Measurements from ENCODE around the gene KIF1A.

Gene KIF1A

GRCh38 chr2:240746671-240747070 lies 73.3 kb downstream of the KIF1A start:
- Histone ChIP-seq H3K27ac (replicated peaks) (no peak overlapping the region), H3K4me3 (replicated peaks; ENCODE audit: insufficient read depth, low read length) (no peak overlapping the region), H3K27me3 (ENCODE audit: insufficient read depth, poor library complexity, severe bottlenecking) (no peaks in the 10 kb centered on the region)
- no peak for TF ChIP-seq CTCF (IDR thresholded peaks at IDR 0.05; ENCODE audit: insufficient read depth, low read length)
- TF ChIP-seq POLR2AphosphoS5 (IDR thresholded peaks at IDR 0.05; ENCODE audit: low read depth): no peak
- no peak for TF ChIP-seq GABPA (IDR thresholded peaks at IDR 0.05; ENCODE audit: low read depth)
- no peak for TF ChIP-seq REST (IDR thresholded peaks at IDR 0.05; ENCODE audit: insufficient replicate concordance, low read depth)
- TF ChIP-seq SPI1 (IDR thresholded peaks at IDR 0.05; ENCODE audit: borderline replicate concordance, low read depth): no peak
- no peak for DNase-seq (ENCODE audit: low read depth in 1 of 2, low spot score in 1 of 2)

- Histone ChIP-seq H3K4me3 (replicated peaks; ENCODE audit: insufficient read depth, low read length) (no peak overlapping the region), H3K27me3 (ENCODE audit: insufficient read depth, poor library complexity, severe bottlenecking) (no peaks in the 10 kb centered on the region), H3K27ac (replicated peaks) (no peak overlapping the region)
- DNase-seq (ENCODE audit: low read depth in 1 of 2, low spot score in 1 of 2): no peak
- TF ChIP-seq SPI1 (IDR thresholded peaks at IDR 0.05; ENCODE audit: borderline replicate concordance, low read depth) (no peak), GABPA (IDR thresholded peaks at IDR 0.05; ENCODE audit: low read depth) (no peak), REST (IDR thresholded peaks at IDR 0.05; ENCODE audit: insufficient replicate concordance, low read depth) (no peak), POLR2AphosphoS5 (IDR thresholded peaks at IDR 0.05; ENCODE audit: low read depth) (no peak), CTCF (IDR thresholded peaks at IDR 0.05; ENCODE audit: insufficient read depth, low read length) (no peak)
These were observed 74.1 kb downstream of the KIF1A start for GRCh38 chr2:240745962-240746361.

GRCh38 chr2:240745456-240745855 lies 74.6 kb downstream of the KIF1A start:
- DNase-seq (ENCODE audit: low read depth in 1 of 2, low spot score in 1 of 2): no peak
- Histone ChIP-seq H3K4me3 (replicated peaks; ENCODE audit: insufficient read depth, low read length) (no peak overlapping the region), H3K27me3 (ENCODE audit: insufficient read depth, poor library complexity, severe bottlenecking) (no peaks in the 10 kb centered on the region), H3K27ac (replicated peaks) (no peak overlapping the region)
- TF ChIP-seq REST (IDR thresholded peaks at IDR 0.05; ENCODE audit: insufficient replicate concordance, low read depth) (no peak), CTCF (IDR thresholded peaks at IDR 0.05; ENCODE audit: insufficient read depth, low read length) (no peak), POLR2AphosphoS5 (IDR thresholded peaks at IDR 0.05; ENCODE audit: low read depth) (no peak), SPI1 (IDR thresholded peaks at IDR 0.05; ENCODE audit: borderline replicate concordance, low read depth) (no peak), GABPA (IDR thresholded peaks at IDR 0.05; ENCODE audit: low read depth) (no peak)

Data from HL-60 (cell line).